ENCODE data around the gene GRIP1.
"Not testable (repeated sequence)": the region's sequence is repeated elsewhere in the genome, so short reads cannot be mapped to it uniquely, and the experiment has no call there.

GRIP1 gene

DNA sequence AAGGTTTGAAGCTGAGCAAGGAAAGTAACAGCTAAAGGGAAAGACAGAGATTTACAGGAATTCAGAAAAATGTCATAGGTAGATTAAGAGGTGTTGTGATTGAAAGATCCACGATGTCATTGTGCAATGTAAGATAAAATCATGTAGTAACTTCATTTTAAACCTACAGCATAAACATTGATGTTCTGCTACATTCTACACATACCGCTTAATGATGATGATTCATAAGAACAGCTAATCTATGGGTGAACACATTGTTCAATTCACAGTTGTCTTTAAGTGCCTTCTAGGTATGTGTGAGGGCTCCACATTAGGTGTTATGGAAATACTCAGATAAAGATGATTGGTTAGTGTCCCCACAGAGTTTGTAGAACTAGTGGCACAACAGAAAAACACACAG is 170.9 kb downstream of the GRIP1 start:
- no peak for DNase-seq

DNA sequence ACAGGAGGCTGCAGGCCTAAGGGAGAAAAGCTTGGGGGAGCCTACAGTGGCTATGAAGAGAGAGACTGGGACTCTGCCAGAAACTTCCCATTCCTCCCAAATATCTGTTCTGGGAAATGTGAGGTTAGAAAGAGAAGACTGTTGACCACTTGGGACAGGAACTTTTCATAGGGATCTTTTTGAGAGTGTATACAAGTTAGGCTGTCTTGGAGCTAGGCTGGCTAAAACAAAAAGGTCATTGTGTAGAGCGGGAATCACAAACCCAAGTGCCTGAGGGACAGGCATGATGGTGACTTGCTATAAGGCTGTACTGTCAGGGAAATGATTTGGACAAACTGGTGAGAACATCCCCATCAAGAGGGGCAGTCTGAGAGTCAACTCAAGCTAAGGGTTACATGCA is 175.1 kb downstream of the GRIP1 start:
- no peak for DNase-seq

DNA sequence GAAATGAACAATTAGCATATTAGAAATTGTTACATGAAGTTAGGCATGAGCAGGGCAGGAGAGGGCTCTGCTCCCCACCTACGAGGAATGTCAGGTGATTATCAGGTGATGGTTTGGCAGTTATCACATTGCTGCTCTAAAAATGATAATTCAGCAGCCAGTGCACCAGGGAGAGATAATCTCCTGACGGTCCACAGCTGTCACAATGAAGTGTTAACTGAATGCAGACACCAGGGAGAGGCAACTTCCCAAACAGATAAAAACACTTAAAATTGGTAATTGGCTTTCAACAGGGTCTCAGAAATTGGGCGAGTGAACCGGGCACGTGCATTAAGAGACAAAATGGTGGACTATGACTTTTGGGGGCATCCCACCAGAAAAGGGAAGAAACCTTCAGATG is 176.0 kb downstream of the GRIP1 start:
- DNase-seq, result no peak

- DNase-seq, result no peak
Observed at GRCh38 chr12:66500841-66501240, 178.0 kb downstream of the GRIP1 start.

DNA sequence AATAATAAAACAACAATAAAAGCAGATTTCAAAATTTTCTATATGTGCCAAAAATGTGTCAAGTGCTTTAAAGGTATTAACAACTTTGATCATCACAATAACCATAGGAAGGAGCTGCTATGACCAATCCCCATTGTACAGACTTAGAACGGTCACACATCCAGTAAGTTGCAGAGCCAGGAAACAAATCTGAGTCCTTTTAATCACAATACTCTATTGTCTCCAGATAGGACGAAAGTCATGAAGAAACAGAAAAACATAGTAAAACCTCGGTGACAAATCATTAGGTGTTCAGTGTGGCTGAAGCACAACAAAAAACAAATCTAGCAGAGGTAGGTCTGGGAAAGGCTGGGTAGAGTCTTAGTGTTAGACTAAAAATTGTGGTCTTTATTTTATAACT is 178.8 kb downstream of the GRIP1 start:
- DNase-seq, result no peak

DNA sequence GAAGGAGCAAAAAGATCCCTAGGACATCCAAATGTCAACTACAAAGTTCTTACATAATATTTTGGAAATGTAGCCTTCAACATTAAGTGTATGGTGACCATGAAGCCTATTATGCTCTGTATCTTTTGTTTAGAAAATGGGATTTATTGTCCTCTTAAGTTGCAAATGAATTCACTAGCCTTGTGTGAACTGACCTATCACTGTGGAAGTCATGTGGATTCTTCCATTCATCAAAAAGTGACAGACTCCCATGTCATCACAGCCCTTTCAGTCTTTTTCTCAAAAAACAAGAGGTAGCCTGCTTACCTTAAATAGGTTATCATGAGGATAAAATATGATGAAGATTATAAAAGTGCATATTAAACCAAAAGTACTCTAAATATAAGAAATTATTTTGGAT is 179.9 kb downstream of the GRIP1 start:
- no peak for DNase-seq

DNA sequence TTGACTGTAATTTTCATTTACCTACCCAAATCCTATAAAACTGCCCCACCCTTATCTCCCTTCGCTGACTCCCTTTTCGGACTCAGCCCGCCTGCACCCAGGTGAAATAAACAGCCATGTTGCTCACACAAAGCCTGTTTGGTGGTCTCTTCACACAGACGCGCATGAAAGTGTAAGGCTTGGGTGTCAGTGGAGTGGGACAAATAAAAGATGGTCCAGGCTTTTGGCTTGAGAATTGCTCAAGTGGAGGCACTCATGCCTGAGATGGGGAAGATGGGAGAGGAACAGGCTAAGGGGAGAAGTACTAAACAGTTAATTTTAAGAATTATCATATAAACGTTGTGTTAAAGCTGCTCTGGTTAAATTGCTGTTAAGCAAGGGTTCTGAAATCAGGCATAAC is 180.8 kb downstream of the GRIP1 start:
- not testable (repeated sequence) for DNase-seq

DNA sequence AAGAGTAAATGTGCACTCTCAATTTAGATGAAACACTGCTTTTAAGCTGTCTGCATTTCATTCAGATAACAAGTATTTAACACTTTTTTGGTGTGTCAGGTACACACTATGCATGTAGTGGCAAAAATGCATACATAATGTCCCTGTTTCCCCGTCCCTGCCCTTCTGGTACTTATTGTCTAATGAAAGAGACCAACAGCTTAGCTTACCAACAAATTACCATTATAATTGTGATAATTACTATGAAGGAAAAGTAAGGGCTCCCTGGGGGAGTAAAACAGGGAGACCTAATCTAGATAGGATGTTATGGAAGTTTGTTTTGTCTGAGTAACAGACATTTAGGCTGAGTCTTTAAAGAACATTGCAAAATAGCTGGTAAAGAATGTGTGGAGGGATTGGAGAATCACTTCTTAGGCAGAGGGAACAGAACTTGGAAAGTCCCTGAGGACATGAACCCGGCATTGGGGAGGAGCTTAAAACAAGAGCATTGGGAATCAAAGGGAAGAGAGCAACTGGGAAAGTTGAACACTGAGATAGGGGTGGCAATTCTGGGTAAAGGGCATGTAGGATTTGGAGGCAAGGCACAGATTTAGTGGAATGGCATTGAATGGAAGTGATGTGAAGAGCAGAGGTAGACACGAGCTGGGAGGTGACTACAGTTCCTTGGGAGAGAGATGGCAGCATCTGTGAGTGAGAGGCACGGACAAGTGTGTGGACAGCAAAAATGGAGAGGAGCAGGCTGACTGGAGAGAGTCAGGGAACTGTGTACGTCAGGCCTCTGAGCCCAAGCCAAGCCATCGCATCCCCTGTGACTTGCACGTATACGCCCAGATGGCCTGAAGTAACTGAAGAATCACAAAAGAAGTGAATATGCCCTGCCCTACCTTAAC is 181.6 kb downstream of the GRIP1 start:
- no peak for DNase-seq

- DNase-seq, result no peak
Observed at GRCh38 chr12:66496595-66496994, 182.3 kb downstream of the GRIP1 start.

DNA sequence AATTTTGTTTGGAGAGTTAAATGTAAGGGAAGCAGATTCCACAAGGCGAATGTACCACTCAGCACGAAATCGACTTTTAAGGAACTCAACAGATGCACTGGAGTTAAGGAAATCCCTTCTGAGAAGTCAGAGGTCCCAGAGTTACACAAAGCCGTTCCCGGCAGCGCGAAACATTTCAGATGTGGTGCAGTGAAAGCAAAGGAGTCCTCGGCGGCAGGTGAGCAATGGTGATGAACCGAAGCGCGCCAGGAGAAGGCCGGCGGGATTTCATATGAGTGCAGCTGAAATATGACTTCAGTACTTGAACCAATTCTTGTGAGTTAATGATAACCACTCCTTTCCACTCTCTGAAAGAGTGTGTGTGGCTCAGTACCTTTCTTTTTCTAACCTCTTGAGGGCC is 183.2 kb downstream of the GRIP1 start:
- DNase-seq, result no peak

GRCh38 chr12:66493819-66494218 is 185.1 kb downstream of the GRIP1 start:
- no peak for DNase-seq

DNA sequence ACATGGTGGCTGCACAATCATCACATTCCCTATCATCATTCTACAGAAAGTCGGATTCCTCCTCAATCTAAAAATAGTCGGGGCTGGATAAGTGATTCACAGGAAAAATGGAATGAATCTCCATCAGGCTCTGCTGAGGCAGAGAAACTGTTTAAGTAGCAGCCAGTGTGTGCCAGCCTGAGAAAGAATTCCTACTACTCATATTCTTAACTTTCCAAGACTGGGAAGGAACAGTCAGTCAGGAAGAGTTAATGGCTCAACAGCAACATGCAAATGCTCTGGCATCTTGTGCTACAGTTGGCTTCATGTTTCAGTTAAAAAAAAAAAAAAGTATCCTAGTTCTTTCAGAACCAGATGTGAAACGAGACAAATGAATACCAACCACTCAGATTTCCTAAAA is 187.0 kb downstream of the GRIP1 start:
- DNase-seq, result peak; percentile 15

- peak; percentile 3 for DNase-seq
Observed at GRCh38 chr12:66482351-66483203, 196.3 kb downstream of the GRIP1 start.

GRCh38 chr12:66467932-66468331 is 210.9 kb downstream of the GRIP1 start:
- no peak for DNase-seq

- no peak for DNase-seq
Observed at GRCh38 chr12:66461331-66461730, 217.5 kb downstream of the GRIP1 start.

GRCh38 chr12:66459944-66460482 is 218.9 kb downstream of the GRIP1 start:
- DNase-seq, result no peak

- no peak for DNase-seq
Observed at GRCh38 chr12:66456612-66457011, 222.3 kb downstream of the GRIP1 start.

- no peak for DNase-seq
Observed at GRCh38 chr12:66453844-66454243, 225.0 kb downstream of the GRIP1 start.

DNA sequence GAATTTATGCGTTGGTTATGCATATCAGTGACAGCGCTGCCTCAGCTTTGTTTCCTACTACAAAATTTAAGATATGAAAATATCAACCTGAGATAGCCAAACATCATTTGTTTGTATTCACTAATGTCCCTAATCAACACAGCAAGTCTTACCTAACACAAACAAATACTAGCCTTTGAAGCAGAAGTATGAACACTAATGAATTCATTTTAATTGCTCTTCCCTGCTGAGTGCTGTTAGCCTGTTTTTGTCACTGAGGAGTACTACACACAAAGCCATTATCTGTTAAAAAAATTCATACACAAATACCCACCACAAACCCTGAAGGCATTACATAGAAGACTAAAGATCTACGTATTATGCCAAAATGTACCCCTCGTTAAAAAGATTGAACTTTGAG is 225.8 kb downstream of the GRIP1 start:
- no peak for DNase-seq

GRCh38 chr12:66449531-66449930 is 229.3 kb downstream of the GRIP1 start:
- no peak for DNase-seq

GRCh38 chr12:66447643-66448042 is 231.2 kb downstream of the GRIP1 start:
- no peak for DNase-seq

DNA sequence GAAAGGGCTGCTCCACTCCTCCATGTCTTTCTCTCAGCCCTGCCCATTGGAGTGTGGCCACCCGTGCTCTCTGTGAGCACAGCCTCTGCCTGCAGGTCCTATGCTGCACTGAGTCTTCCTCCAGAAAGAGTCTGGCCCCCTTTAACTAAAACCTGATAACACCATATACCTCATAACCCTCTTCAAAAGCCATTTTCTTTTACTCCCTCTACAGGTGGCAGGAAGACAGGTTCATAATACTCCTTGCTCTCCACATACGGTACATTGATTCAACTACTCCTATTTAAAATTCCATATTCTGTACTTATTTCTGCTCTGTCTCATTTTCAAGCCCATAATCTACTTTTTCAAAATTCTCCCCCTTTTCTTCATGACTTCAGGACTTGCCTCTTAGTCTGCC is 232.6 kb downstream of the GRIP1 start:
- DNase-seq, result no peak

- DNase-seq, result no peak
Observed at GRCh38 chr12:66441905-66442559, 236.8 kb downstream of the GRIP1 start.
